CMK (cell line): ENCODE measurements around the gene CYBC1.
"Not testable (repeated sequence)": the region's sequence is repeated elsewhere in the genome, so short reads cannot be mapped to it uniquely, and the experiment has no call there.

Experiments used
- DNase-seq: peaks from one replicate; pipeline ENCODE4 v3.0.0-alpha.2; 2010; ENCODE audit warnings: low read depth

The CYBC1 gene

DNA sequence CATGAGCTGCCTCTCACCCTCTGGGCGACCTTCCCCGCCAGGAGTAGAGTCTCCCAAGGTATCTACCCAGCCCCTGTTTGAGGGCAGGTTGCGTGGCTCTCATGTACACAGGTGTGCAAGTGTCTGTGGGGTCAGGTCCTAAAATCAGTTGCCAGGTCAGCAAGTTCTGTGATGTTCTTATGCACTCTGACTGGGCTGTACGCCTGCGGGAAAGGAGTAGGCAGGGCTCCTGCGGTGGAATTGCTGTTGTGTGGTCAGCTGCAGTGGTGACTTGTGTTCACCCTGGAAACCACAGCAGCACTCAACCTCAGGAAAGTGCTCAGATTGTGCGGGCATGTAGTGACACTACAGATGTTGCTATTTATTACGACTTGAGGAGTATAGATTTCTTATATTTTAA lies 27.4 kb upstream of the CYBC1 start:
- DNase-seq, result no peak

DNA sequence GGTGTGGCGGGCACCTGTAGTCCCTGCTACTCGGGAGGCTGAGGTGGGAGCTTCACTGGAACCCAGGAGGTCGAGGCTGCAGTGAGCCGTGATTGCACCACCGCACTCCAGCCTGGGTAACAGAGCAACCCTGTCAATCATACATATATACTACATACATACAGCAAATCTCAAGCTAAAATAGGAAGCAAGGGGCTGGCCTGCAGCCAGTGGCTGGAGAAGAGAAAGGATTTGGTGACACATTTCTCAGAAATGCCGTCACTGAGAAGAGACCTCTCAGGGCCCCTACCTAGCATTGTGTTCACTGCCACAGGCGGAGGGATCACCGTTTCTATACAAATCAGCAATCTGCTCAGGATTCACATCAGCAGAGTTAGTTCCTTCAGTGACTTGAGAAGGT lies 24.9 kb upstream of the CYBC1 start:
- no peak for DNase-seq

DNA sequence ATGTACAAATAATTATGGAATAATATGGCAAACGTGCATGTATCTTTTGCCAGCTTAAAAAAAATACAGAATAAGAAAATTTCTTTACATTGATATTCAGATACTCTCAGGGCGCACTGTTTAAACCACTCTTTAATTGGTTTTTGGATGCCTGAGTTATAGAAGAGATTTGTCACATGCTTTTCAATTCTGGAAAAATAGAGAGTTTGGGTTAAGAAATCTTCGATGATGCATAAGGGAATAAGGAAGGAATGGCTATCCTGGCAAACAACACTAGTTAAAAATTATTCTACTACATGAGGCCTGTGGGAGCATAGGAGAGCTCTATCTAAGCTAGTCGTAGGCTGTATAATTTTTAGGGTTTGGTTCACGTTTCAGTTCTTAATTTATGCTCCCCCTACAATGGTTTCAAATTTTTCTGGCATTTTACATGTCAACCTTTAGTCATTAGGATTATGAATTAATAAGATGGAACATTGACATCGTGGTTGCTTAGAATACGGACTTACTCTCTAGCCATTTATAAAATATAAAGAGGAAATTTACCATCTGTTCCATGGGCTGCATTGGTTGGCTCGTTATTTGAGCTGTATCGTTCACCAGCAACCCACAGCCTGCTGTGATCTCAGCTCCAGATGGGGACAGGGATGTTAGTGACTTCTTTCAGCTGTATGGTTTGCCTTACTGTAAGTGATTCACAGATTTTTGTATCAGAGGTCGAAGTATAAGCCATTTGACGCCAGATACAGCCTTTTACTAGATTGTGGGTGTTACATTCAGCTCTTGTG lies 23.9 kb upstream of the CYBC1 start:
- no peak for DNase-seq

GRCh38 chr17:82470065-82470464 lies 19.5 kb upstream of the CYBC1 start:
- no peak for DNase-seq

DNA sequence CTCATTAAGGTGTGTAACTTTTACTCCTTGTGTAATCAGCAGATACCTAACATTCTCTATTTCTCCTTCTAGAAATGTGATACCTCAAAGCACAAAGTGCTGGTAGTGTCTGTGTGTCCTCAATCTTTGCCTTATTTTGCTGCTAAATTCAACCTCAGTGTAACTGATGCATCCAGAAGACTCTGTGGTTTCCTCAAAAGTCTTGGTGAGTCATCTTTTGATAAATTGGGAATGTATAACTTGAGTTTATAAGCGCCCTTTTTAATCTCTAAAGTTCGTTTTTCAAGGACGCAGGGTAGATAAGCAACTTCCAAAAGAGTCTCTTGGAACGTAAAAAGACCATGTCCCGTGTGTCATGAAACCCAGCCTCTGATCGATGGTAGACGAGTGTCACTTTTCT lies 18.1 kb upstream of the CYBC1 start:
- DNase-seq, result no peak

DNA sequence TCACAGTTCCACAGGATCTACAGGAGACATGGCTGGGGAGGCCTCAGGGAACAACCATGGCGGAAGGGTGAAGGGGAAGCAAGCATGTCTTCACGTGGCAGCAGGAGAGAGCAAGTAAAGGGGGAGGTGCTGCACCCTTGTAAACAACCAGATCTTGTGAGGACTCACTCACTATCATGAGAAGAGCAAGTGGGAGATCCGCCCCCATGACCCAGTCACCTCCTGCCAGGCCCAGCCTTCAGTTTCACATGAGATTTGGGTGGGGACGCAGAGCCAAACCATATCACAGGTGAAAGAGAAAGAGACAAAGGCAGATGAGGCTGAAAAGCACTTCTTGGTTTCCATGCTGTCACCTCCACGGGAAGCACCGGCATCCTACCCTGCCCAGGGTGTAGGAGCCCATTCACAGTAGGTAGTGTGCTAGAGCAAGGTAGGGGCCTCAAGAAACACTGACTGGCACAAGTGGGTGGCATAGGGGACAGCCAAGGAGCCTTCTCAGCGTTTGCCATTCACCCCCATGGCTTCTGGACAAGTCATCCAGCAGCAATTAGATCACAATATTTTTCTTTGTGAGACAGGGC lies 14.6 kb upstream of the CYBC1 start:
- no peak for DNase-seq

- no peak for DNase-seq
Measured at GRCh38 chr17:82464567-82464929, 14.0 kb upstream of the CYBC1 start.

- no peak for DNase-seq
Measured at GRCh38 chr17:82463925-82464566, 13.5 kb upstream of the CYBC1 start.

- no peak for DNase-seq
Measured at GRCh38 chr17:82463391-82463790, 12.8 kb upstream of the CYBC1 start.

DNA sequence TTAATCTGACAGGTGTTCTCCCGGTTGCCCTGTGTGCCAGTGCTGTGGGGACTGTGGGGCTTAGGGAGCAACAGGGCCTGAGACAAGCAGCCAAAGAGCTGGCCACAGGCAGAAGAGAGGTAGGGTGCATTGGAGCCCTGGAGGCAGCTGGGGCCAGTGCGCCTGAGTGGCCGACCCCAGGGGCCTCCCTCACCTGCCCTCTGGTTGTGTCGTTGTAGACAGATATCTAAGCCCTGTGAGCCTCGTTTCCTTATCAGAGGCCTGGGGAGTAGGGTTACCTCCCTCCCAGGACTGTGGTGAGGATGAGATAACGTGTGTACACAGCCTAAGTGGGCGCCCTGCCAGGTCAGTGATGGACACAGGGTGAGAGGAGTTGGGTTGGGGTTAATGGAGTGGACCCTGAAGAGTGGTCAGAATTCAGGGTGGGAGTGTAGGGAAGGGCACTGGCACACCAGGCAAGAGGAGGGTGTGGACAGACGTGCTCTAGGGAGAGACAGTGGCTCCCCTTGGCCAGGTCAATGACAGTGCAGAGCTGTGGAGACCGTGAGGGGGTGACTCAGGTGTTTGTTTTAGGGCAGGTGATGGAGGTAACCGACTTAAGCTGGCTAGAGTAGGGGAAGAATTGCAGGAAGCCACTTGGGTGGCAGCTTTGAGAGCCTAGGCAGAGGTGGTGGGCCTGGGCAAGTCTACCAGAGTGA lies 11.4 kb upstream of the CYBC1 start:
- DNase-seq, result peak; percentile 58

- not testable (repeated sequence) for DNase-seq
Measured at GRCh38 chr17:82459936-82460335, 9.4 kb upstream of the CYBC1 start.

- DNase-seq, result no peak
Measured at GRCh38 chr17:82458885-82459424, 8.4 kb upstream of the CYBC1 start.

DNA sequence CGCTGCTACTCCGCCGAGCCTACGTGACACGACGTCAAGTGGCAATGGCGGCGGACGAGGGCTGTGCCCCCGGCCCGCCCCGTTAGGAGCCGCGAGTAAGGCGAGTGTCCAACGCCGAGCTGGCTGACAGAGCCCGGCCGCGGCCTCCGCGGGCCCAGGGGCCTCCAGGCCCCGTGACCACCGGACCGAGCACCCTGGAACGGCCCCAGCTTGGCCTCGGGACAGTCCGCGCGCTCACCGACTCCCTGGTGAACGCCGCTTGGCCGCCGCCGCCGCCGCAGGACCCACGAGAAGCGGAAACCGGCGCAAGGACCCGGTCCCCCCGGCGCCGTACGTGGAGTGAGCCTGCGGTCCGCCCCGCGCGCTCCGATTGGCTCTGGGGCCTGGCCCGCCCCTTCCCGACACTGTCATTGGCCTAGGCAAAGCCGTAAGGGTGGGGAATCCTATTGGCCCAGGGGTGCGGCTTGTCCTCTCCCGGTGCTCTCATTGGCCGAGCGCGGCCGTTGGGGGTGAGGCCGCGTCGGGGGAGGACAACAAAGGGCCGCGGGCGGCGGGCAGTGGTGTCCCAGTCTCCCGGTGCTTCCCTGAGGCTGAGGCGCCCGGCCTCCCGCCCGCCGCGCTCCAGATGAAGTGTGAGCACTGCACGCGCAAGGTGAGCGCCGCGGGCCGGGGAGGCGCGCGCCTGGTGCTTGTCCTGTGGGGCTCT lies 7.8 kb upstream of the CYBC1 start, which contains the start of gene NARF:
Gene NARF (plus strand): TSS at position 563 of the 706 bp plus-strand sequence. CDS start 63 bp downstream, at position 626.
- peak; percentile 95 for DNase-seq

GRCh38 chr17:82457929-82458178 lies 7.3 kb upstream of the CYBC1 start:
- no peak for DNase-seq

DNA sequence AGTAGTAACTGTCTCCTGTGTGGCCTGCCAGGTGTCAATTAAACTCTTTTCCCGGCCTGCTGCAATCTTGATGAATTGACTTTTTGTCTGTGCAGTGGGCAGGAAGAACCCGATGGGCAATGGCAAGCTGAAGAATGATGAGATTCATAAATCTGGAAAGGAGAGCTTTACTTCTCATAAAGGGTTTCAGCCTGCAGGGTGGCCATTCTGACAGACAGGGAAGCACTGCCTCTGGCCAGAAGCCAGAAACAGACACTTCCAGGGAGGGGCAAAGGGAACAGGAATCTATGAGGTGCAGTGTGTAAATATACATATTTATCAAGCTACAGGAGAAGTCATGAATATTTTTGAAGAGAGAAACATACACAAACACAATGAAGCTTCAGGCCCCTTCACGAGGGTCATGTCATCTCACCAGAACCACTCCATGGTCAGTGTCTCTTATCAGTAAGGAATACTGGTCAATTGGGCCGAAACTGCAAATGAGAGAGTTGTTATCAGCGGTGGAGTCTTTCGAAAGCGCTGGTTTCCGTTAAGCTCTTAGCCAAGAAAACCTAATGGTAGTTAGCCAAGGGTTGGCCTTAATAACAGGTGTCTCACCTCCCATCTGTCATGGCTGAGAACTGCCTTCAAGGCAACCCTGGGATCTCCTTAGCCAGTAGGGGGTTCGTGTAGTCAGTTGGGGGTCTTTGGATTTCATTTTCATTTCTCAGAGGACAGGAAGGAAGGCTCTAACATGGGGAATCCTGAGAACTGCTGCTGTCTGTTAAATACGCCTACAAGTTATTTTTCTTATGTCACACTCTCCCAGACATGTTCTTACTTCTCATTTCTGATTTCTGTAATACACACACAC lies 6.7 kb upstream of the CYBC1 start:
- no peak for DNase-seq

DNA sequence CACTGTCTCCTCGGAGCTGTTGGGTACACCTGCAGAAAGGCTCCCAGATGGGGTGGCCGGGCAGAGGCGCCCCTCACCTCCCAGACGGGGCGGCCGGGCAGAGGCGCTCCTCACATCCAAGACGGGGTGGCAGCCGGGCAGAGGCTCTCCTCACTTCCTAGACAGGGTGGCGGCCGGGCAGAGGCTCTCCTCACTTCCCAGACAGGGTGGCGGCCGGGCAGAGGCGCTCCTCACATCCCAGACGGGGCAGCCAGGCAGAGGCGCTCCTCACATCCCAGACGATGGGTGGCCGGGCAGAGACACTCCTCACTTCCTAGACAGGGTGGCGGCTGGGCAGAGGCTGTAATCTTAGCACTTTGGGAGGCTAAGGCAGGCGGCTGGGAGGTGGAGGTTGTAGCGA lies 3.2 kb upstream of the CYBC1 start:
- not testable (repeated sequence) for DNase-seq

DNA sequence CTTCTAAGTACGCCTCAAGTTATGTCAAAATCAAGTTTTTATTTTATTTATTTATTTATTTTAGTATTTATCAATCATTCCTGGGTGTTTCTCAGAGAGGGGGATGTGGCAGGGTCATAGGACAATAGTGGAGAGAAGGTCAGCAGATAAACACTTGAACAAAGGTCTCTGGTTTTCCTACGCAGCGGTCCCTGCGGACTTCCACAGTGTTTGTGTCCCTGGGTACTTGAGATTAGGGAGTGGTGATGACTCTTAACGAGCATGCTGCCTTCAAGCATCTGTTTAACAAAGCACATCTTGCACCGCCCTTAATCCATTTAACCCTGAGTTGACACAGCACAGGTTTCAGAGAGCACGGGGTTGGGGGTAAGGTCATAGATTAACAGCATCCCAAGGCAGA lies 2.6 kb upstream of the CYBC1 start:
- not testable (repeated sequence) for DNase-seq

GRCh38 chr17:82452162-82452561 lies 1.6 kb upstream of the CYBC1 start:
- DNase-seq, result no peak

- no peak for DNase-seq
Measured at GRCh38 chr17:82449883-82450356, 632 bp downstream of the CYBC1 start.

GRCh38 chr17:82449131-82449882 lies 1.2 kb downstream of the CYBC1 start:
- DNase-seq, result no peak
